H7 (cell line): Measurements from ENCODE around the gene UBE2J2. TPM values are rescaled to one million over a fixed set of nuclear protein-coding genes. Genes with fewer than 3 reads are reported as not detected.

Source experiments
- DNase-seq: peaks from one replicate; pipeline ENCODE4 v3.0.0; 2012
- H3K27me3 ChIP-seq: 2 replicates; pipeline ENCODE4 v1.6.0; 2011; ENCODE audit warnings: mild to moderate bottlenecking, low read length; ENCODE audit not compliant: control insufficient read depth, insufficient read depth
- H3K36me3 ChIP-seq: replicated peaks from 2 replicates; pipeline ENCODE4 v1.5.1; 2011; ENCODE audit warnings: low read length; ENCODE audit not compliant: control insufficient read depth, insufficient read depth
- H3K4me3 ChIP-seq: 2 replicates; pipeline ENCODE4 v1.5.1; 2011; ENCODE audit warnings: low read depth, mild to moderate bottlenecking, control low read depth, low read length, moderate library complexity; ENCODE audit not compliant: insufficient read depth
- total RNA-seq: library from RNA; depleted of rRNA; stranded (reverse); fragments of >200 nt; shearing (Covaris generic); gene quantifications from 2 replicates; pipeline ENCODE4 v1.2.3, GENCODE V29; 2014

UBE2J2 gene
- total RNA-seq, 1 experiment from 2014 or later, result 105 TPM

GRCh38 chr1:1294250-1294890 is 20.7 kb upstream of the UBE2J2 start:
- no peaks in the 10 kb centered on the region for H3K27me3 ChIP-seq
- no peaks in the 10 kb centered on the region; the same call in 1 of the 2 replicates for H3K36me3 ChIP-seq
- peak overlapping the region; percentile 37 for H3K4me3 ChIP-seq
- DNase-seq, result no peak

- Histone ChIP-seq H3K27me3 (no peaks in the 10 kb centered on the region), H3K4me3 (peak overlapping the region; percentile 37), H3K36me3 (no peaks in the 10 kb centered on the region; the same call in 1 of the 2 replicates)
- peak; percentile 98 for DNase-seq
These were observed 19.9 kb upstream of the UBE2J2 start for GRCh38 chr1:1293263-1294249.

- no peak for DNase-seq
- H3K27me3 ChIP-seq, result no peaks in the 10 kb centered on the region
- H3K36me3 ChIP-seq, result no peaks in the 10 kb centered on the region; the same call in 1 of the 2 replicates
- H3K4me3 ChIP-seq, result no peak overlapping the region
These were observed 19.2 kb upstream of the UBE2J2 start for GRCh38 chr1:1292851-1293250.

DNA sequence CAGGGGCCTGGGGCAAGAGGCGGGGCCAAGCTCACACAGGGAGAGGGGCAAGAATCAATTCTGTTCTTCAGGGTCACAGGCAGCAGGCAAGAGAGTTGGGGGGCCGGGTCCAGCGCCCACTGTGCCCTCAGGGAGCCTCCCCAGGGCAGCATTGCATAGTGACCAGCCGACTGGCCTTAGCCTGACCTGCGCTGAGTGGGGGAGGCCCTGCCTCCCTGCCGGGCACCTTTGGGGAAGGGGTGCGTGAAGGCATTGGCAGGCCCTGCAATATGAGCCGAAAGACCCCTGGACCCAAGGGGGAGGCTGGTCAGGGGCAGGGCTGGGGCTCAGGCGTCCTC is 18.8 kb upstream of the UBE2J2 start:
- no peak for DNase-seq
- Histone ChIP-seq H3K36me3 (no peaks in the 10 kb centered on the region; the same call in 1 of the 2 replicates), H3K4me3 (no peak overlapping the region), H3K27me3 (no peaks in the 10 kb centered on the region)

GRCh38 chr1:1291548-1292441 is 18.1 kb upstream of the UBE2J2 start:
- Histone ChIP-seq H3K4me3 (no peak overlapping the region), H3K36me3 (no peaks in the 10 kb centered on the region; the same call in 1 of the 2 replicates), H3K27me3 (no peaks in the 10 kb centered on the region)
- peak; percentile 95 for DNase-seq

DNA sequence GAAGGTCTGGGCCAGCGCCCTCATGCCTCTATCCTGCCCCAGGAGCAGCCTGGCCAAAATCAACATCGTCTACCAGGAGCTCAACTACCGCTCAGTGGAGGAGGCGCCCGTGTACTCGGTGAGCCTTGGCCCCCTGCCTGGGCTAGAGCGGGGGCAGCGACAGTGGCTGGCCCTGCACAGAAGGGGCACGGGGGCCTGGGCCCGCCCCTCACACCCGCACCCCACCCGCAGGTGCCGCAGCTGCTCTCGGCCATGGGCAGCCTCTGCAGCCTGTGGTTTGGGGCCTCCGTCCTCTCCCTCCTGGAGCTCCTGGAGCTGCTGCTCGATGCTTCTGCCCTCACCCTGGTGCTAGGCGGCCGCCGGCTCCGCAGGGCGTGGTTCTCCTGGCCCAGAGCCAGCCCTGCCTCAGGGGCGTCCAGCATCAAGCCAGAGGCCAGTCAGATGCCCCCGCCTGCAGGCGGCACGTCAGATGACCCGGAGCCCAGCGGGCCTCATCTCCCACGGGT is 17.4 kb upstream of the UBE2J2 start:
- no peak overlapping the region for H3K4me3 ChIP-seq
- H3K27me3 ChIP-seq, result no peaks in the 10 kb centered on the region
- DNase-seq, result peak; percentile 68
- no peaks in the 10 kb centered on the region for H3K36me3 ChIP-seq

- H3K36me3 ChIP-seq, result no peaks in the 10 kb centered on the region
- H3K4me3 ChIP-seq, result no peak overlapping the region
- peak; percentile 95 for DNase-seq
These were observed 16.6 kb upstream of the UBE2J2 start for GRCh38 chr1:1290238-1290731.

GRCh38 chr1:1287288-1288110 is 13.8 kb upstream of the UBE2J2 start:
- DNase-seq, result peak; percentile 75
- H3K36me3 ChIP-seq, result no peaks in the 10 kb centered on the region
- H3K4me3 ChIP-seq, result no peak overlapping the region
- H3K27me3 ChIP-seq, result no peaks in the 10 kb centered on the region

More at GRCh38 chr1:1290238-1290731, 16.6 kb upstream of the UBE2J2 start:
- no peaks in the 10 kb centered on the region for H3K27me3 ChIP-seq

DNA sequence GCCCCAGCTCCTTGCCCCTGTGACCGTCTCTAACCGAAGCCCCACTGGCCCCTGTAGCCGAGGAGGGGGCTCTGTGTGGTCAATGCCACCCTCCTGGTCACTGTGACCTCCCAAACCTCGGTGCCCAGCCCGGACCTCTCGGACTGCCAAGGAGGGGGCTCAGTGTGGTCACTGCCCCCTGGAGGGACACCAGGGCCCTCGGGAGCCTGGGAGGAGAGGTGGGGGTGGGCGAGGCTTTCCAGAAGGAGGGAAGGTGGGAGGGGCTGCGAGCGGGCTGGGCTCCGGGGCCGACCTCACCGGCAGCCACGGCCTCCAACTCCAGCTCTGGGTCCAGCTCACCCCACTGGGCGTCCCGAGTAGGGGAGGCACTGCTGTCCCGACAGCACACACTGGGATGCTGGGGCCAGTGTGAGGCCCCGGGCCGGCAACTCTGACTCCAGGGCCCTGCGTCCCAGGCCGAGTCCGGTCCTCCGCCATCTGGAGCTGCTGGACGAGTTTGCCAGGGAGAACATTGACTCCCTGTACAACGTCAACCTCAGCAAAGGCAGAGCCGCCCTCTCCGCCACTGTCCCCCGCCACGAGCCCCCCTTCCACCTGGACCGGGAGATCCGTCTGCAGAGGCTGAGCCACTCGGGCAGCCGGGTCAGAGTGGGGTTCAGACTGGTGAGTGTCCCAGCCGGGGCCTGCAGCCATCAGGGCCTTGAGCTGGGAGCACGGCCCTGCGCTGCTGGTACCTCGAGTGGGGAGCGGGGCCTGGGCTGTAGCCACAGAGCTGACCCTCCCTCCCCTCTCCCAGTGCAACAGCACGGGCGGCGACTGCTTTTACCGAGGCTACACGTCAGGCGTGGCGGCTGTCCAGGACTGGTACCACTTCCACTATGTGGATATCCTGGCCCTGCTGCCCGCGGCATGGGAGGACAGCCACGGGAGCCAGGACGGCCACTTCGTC is 12.9 kb upstream of the UBE2J2 start:
- H3K36me3 ChIP-seq, result no peaks in the 10 kb centered on the region
- DNase-seq, result peak; percentile 74
- H3K27me3 ChIP-seq, result no peaks in the 10 kb centered on the region

GRCh38 chr1:1285611-1286311 is 12.1 kb upstream of the UBE2J2 start:
- peak; percentile 74 for DNase-seq
- no peaks in the 10 kb centered on the region for H3K27me3 ChIP-seq
- H3K4me3 ChIP-seq, result no peak overlapping the region
- no peaks in the 10 kb centered on the region for H3K36me3 ChIP-seq

More for the DNA sequence above, 12.9 kb upstream of the UBE2J2 start:
- H3K4me3 ChIP-seq, result no peak overlapping the region

DNA sequence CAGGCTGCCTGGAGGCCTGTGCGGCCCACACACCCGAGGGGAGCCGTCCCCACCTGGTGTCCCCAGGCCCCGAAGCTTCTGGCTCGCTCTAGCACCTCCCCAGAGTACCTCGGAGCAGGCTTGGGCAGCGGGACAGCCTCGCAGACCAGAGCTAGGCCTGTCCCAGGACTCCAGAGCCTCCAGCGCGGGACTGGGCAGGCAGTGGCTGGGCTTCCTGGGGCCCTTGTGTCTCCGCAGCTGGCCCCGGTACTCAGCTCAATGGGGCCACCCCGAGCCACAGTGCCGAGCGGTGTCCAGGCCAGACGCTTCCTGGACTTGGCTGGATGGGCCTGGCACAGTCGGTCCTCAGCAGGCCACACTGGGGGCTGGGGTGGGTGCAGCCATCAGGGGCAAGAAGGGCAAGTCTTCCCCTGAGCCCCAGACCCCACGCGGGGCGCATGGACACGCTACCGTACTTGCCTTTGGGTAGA is 11.5 kb upstream of the UBE2J2 start:
- H3K27me3 ChIP-seq, result no peaks in the 10 kb centered on the region
- H3K36me3 ChIP-seq, result no peaks in the 10 kb centered on the region
- DNase-seq, result peak; percentile 78
- H3K4me3 ChIP-seq, result no peak overlapping the region
